ENCODE measurements around the gene SHISA9.

Gene SHISA9

DNA sequence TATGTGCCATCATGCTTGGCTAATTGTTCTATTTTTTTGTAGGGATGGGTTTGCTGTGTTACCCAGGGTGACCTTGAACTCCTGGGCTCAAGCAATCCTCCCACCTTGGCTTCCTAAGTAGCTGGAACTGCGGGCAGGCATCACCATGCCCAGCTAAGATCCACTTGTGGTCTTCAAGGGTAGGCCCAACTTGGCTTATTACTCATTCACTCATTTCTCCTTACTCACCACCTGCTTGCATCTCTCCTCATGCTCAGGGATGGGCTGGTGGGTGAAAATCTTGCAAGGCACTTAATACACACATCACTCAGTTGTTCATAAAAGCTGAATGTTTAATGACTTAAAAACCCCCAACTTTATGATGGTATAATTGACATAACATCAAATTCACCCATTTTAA is 207.8 kb downstream of the SHISA9 start:
- no peaks in the 10 kb centered on the region for H4K20me1 ChIP-seq (ENCODE audit: insufficient read depth, low read length)
- no peaks in the 10 kb centered on the region for H3K4me1 ChIP-seq (ENCODE audit: low read length)
- no peak overlapping the region for H3K4me2 ChIP-seq (ENCODE audit: low read length)
- H3K36me3 ChIP-seq (replicated peaks; ENCODE audit: low read depth, low read length) = no peaks in the 10 kb centered on the region
- no peaks in the 10 kb centered on the region for H3K9me3 ChIP-seq (ENCODE audit: insufficient read depth, low read length)
- TF ChIP-seq EZH2phosphoT487 (IDR thresholded peaks at IDR 0.05; ENCODE audit: low read depth) (no peak), CTCF (IDR thresholded peaks at IDR 0.05; ENCODE audit: low read depth, low read length) (no peak)
- no peak overlapping the region for H3K27ac ChIP-seq (ENCODE audit: low read length)
- H3K27me3 ChIP-seq (ENCODE audit: low read depth, low read length) = no peaks in the 10 kb centered on the region
- H3K9ac ChIP-seq (ENCODE audit: low read length) = no peak overlapping the region
- no peak overlapping the region for H2AFZ ChIP-seq (ENCODE audit: low read depth, low read length)
- H3K4me3 ChIP-seq (ENCODE audit: low read length) = no peak overlapping the region
- H3K79me2 ChIP-seq (ENCODE audit: low read length) = no peaks in the 10 kb centered on the region

- no peaks in the 10 kb centered on the region for H3K36me3 ChIP-seq (replicated peaks; ENCODE audit: low read depth, low read length)
- H2AFZ ChIP-seq (ENCODE audit: low read depth, low read length) = no peak overlapping the region
- H3K79me2 ChIP-seq (ENCODE audit: low read length) = no peaks in the 10 kb centered on the region
- no peak overlapping the region for H3K4me2 ChIP-seq (ENCODE audit: low read length)
- H3K4me3 ChIP-seq (ENCODE audit: low read length) = no peak overlapping the region
- no peaks in the 10 kb centered on the region for H3K27me3 ChIP-seq (ENCODE audit: low read depth, low read length)
- no peak overlapping the region for H3K9ac ChIP-seq (ENCODE audit: low read length)
- H4K20me1 ChIP-seq (ENCODE audit: insufficient read depth, low read length) = no peaks in the 10 kb centered on the region
- no peaks in the 10 kb centered on the region for H3K9me3 ChIP-seq (ENCODE audit: insufficient read depth, low read length)
- H3K4me1 ChIP-seq (ENCODE audit: low read length) = no peaks in the 10 kb centered on the region
- H3K27ac ChIP-seq (ENCODE audit: low read length) = no peak overlapping the region
- no peak for TF ChIP-seq EZH2phosphoT487 (IDR thresholded peaks at IDR 0.05; ENCODE audit: low read depth)
- TF ChIP-seq CTCF (IDR thresholded peaks at IDR 0.05; ENCODE audit: low read depth, low read length) = no peak
Observed at GRCh38 chr16:13110124-13110796, 208.9 kb downstream of the SHISA9 start.

- H3K4me1 ChIP-seq (ENCODE audit: low read length) = no peaks in the 10 kb centered on the region
- no peak overlapping the region for H3K27ac ChIP-seq (ENCODE audit: low read length)
- no peak for TF ChIP-seq EZH2phosphoT487 (IDR thresholded peaks at IDR 0.05; ENCODE audit: low read depth)
- no peak for TF ChIP-seq CTCF (IDR thresholded peaks at IDR 0.05; ENCODE audit: low read depth, low read length)
- H3K4me3 ChIP-seq (ENCODE audit: low read length) = no peak overlapping the region
- H3K79me2 ChIP-seq (ENCODE audit: low read length) = no peaks in the 10 kb centered on the region
- no peak overlapping the region for H3K9ac ChIP-seq (ENCODE audit: low read length)
- no peak overlapping the region for H3K4me2 ChIP-seq (ENCODE audit: low read length)
- no peaks in the 10 kb centered on the region for H3K27me3 ChIP-seq (ENCODE audit: low read depth, low read length)
- no peaks in the 10 kb centered on the region for H3K9me3 ChIP-seq (ENCODE audit: insufficient read depth, low read length)
- H4K20me1 ChIP-seq (ENCODE audit: insufficient read depth, low read length) = no peaks in the 10 kb centered on the region
- no peak overlapping the region for H2AFZ ChIP-seq (ENCODE audit: low read depth, low read length)
- H3K36me3 ChIP-seq (replicated peaks; ENCODE audit: low read depth, low read length) = no peaks in the 10 kb centered on the region
Observed at GRCh38 chr16:13111747-13112146, 210.3 kb downstream of the SHISA9 start.

- no peaks in the 10 kb centered on the region for H3K9me3 ChIP-seq (ENCODE audit: insufficient read depth, low read length)
- no peak overlapping the region for H3K9ac ChIP-seq (ENCODE audit: low read length)
- TF ChIP-seq EZH2phosphoT487 (IDR thresholded peaks at IDR 0.05; ENCODE audit: low read depth) (no peak), CTCF (IDR thresholded peaks at IDR 0.05; ENCODE audit: low read depth, low read length) (no peak)
- H3K4me2 ChIP-seq (ENCODE audit: low read length) = no peak overlapping the region
- H3K79me2 ChIP-seq (ENCODE audit: low read length) = no peaks in the 10 kb centered on the region
- H3K27me3 ChIP-seq (ENCODE audit: low read depth, low read length) = no peaks in the 10 kb centered on the region
- H4K20me1 ChIP-seq (ENCODE audit: insufficient read depth, low read length) = no peaks in the 10 kb centered on the region
- no peaks in the 10 kb centered on the region for H3K4me1 ChIP-seq (ENCODE audit: low read length)
- H3K4me3 ChIP-seq (ENCODE audit: low read length) = no peak overlapping the region
- no peak overlapping the region for H2AFZ ChIP-seq (ENCODE audit: low read depth, low read length)
- H3K27ac ChIP-seq (ENCODE audit: low read length) = no peak overlapping the region
- no peaks in the 10 kb centered on the region for H3K36me3 ChIP-seq (replicated peaks; ENCODE audit: low read depth, low read length)
Observed at GRCh38 chr16:13113741-13114140, 212.3 kb downstream of the SHISA9 start.
